BLaER1 (cell line): Measurements from ENCODE around the gene ARHGEF28.

Experiments
- H3K27ac ChIP-seq: shearing (Covaris generic); formaldehyde crosslinking; 2 replicates; pipeline ENCODE4 v1.8.1; 2022
- H3K27me3 ChIP-seq: shearing (Covaris generic); formaldehyde crosslinking; 2 replicates; pipeline ENCODE4 v1.8.1; 2022
- H3K36me3 ChIP-seq: shearing (Covaris generic); formaldehyde crosslinking; 2 replicates; pipeline ENCODE4 v1.8.1; 2022
- H3K4me1 ChIP-seq: shearing (Covaris generic); formaldehyde crosslinking; 2 replicates; pipeline ENCODE4 v1.8.1; 2022
- H3K4me2 ChIP-seq: shearing (Covaris generic); formaldehyde crosslinking; 2 replicates; pipeline ENCODE4 v1.8.1; 2022
- H3K4me3 ChIP-seq: shearing (Covaris generic); formaldehyde crosslinking; 2 replicates; pipeline ENCODE4 v1.8.1; 2022
- H3K9ac ChIP-seq: shearing (Covaris generic); formaldehyde crosslinking; 2 replicates; pipeline ENCODE4 v1.8.1; 2022
- H3K9me3 ChIP-seq: shearing (Covaris generic); formaldehyde crosslinking; 2 replicates; pipeline ENCODE4 v1.8.1; 2022
- H4K20me1 ChIP-seq: shearing (Covaris generic); formaldehyde crosslinking; 2 replicates; pipeline ENCODE4 v1.8.1; 2022
- Cebpa-rat ChIP-seq: shearing (Covaris generic); IDR thresholded peaks from 2 replicates; pipeline ENCODE4 v1.8.1; 2022

ARHGEF28 gene

GRCh38 chr5:73764586-73764985 lies 138.6 kb downstream of the ARHGEF28 start:
- Histone ChIP-seq H3K4me1 (peaks cover 9% of the 10 kb centered on the region), H3K9me3 (peaks cover 35% of the 10 kb centered on the region), H3K9ac (no peak overlapping the region), H3K4me2 (no peak overlapping the region), H3K4me3 (no peak overlapping the region), H3K27me3 (no peaks in the 10 kb centered on the region), H3K27ac (no peak overlapping the region), H3K36me3 (no peaks in the 10 kb centered on the region), H4K20me1 (no peaks in the 10 kb centered on the region)
- TF ChIP-seq Cebpa-rat: no peak

- H3K4me2 ChIP-seq: no peak overlapping the region
- no peak overlapping the region for H3K27ac ChIP-seq
- no peaks in the 10 kb centered on the region for H3K27me3 ChIP-seq
- peaks cover 5% of the 10 kb centered on the region for H3K4me1 ChIP-seq
- no peak overlapping the region for H3K9ac ChIP-seq
- no peak overlapping the region for H3K4me3 ChIP-seq
- peaks cover 35% of the 10 kb centered on the region for H3K9me3 ChIP-seq
- no peaks in the 10 kb centered on the region for H3K36me3 ChIP-seq
- TF ChIP-seq Cebpa-rat: no peak
- no peaks in the 10 kb centered on the region for H4K20me1 ChIP-seq
These were observed 139.0 kb downstream of the ARHGEF28 start for GRCh38 chr5:73764996-73765395.

GRCh38 chr5:73766902-73767301 lies 140.9 kb downstream of the ARHGEF28 start:
- Histone ChIP-seq H3K27ac (no peak overlapping the region), H3K4me1 (no peaks in the 10 kb centered on the region), H3K9ac (no peak overlapping the region), H3K4me3 (no peak overlapping the region), H3K9me3 (peaks cover 35% of the 10 kb centered on the region), H4K20me1 (no peaks in the 10 kb centered on the region), H3K36me3 (no peaks in the 10 kb centered on the region), H3K27me3 (no peaks in the 10 kb centered on the region), H3K4me2 (no peak overlapping the region)
- no peak for TF ChIP-seq Cebpa-rat

- Histone ChIP-seq H3K27me3 (no peaks in the 10 kb centered on the region), H3K4me2 (no peak overlapping the region), H4K20me1 (no peaks in the 10 kb centered on the region), H3K27ac (no peak overlapping the region), H3K4me3 (no peak overlapping the region), H3K9ac (no peak overlapping the region), H3K4me1 (no peaks in the 10 kb centered on the region), H3K9me3 (peaks cover 35% of the 10 kb centered on the region), H3K36me3 (no peaks in the 10 kb centered on the region)
- TF ChIP-seq Cebpa-rat: no peak
These were observed 144.4 kb downstream of the ARHGEF28 start for GRCh38 chr5:73770172-73771025.

GRCh38 chr5:73774924-73775323 lies 148.9 kb downstream of the ARHGEF28 start:
- H3K36me3 ChIP-seq: no peaks in the 10 kb centered on the region
- H3K27ac ChIP-seq: no peak overlapping the region
- no peaks in the 10 kb centered on the region for H3K9me3 ChIP-seq
- H3K27me3 ChIP-seq: no peaks in the 10 kb centered on the region
- no peak for TF ChIP-seq Cebpa-rat
- no peak overlapping the region for H3K4me3 ChIP-seq
- no peak overlapping the region for H3K4me2 ChIP-seq
- H4K20me1 ChIP-seq: no peaks in the 10 kb centered on the region
- H3K9ac ChIP-seq: no peak overlapping the region
- no peaks in the 10 kb centered on the region for H3K4me1 ChIP-seq

- Histone ChIP-seq H4K20me1 (no peaks in the 10 kb centered on the region), H3K36me3 (no peaks in the 10 kb centered on the region), H3K27me3 (no peaks in the 10 kb centered on the region), H3K4me3 (no peak overlapping the region), H3K4me2 (no peak overlapping the region), H3K4me1 (no peaks in the 10 kb centered on the region), H3K27ac (no peak overlapping the region), H3K9ac (no peak overlapping the region), H3K9me3 (no peaks in the 10 kb centered on the region)
- no peak for TF ChIP-seq Cebpa-rat
These were observed 150.4 kb downstream of the ARHGEF28 start for GRCh38 chr5:73776405-73776804.

- H3K4me1 ChIP-seq: no peaks in the 10 kb centered on the region
- H3K27me3 ChIP-seq: no peaks in the 10 kb centered on the region
- H3K4me3 ChIP-seq: no peak overlapping the region
- no peaks in the 10 kb centered on the region for H4K20me1 ChIP-seq
- H3K27ac ChIP-seq: no peak overlapping the region
- no peaks in the 10 kb centered on the region for H3K36me3 ChIP-seq
- no peaks in the 10 kb centered on the region for H3K9me3 ChIP-seq
- H3K9ac ChIP-seq: no peak overlapping the region
- no peak overlapping the region for H3K4me2 ChIP-seq
- TF ChIP-seq Cebpa-rat: no peak
These were observed 151.2 kb downstream of the ARHGEF28 start for GRCh38 chr5:73777192-73777591.

GRCh38 chr5:73780302-73781080 lies 154.5 kb downstream of the ARHGEF28 start:
- Histone ChIP-seq H3K9me3 (no peaks in the 10 kb centered on the region), H3K27me3 (no peaks in the 10 kb centered on the region), H4K20me1 (no peaks in the 10 kb centered on the region), H3K4me1 (no peaks in the 10 kb centered on the region), H3K4me2 (no peak overlapping the region), H3K4me3 (no peak overlapping the region), H3K9ac (no peak overlapping the region), H3K36me3 (no peaks in the 10 kb centered on the region), H3K27ac (no peak overlapping the region)
- TF ChIP-seq Cebpa-rat: no peak

- Histone ChIP-seq H3K9me3 (no peaks in the 10 kb centered on the region), H3K27me3 (no peaks in the 10 kb centered on the region), H3K9ac (no peak overlapping the region), H3K4me3 (no peak overlapping the region), H4K20me1 (no peaks in the 10 kb centered on the region), H3K27ac (no peak overlapping the region), H3K36me3 (no peaks in the 10 kb centered on the region), H3K4me1 (no peaks in the 10 kb centered on the region), H3K4me2 (no peak overlapping the region)
- TF ChIP-seq Cebpa-rat: no peak
These were observed 155.2 kb downstream of the ARHGEF28 start for GRCh38 chr5:73781107-73781768.

GRCh38 chr5:73783828-73784227 lies 157.8 kb downstream of the ARHGEF28 start:
- H3K4me3 ChIP-seq: no peak overlapping the region
- H3K27ac ChIP-seq: no peak overlapping the region
- no peak overlapping the region for H3K4me2 ChIP-seq
- H3K9ac ChIP-seq: no peak overlapping the region
- no peaks in the 10 kb centered on the region for H3K9me3 ChIP-seq
- H3K27me3 ChIP-seq: no peaks in the 10 kb centered on the region
- TF ChIP-seq Cebpa-rat: no peak
- no peaks in the 10 kb centered on the region for H3K4me1 ChIP-seq
- H4K20me1 ChIP-seq: no peaks in the 10 kb centered on the region
- H3K36me3 ChIP-seq: no peaks in the 10 kb centered on the region
